ENCODE results near the gene FBXL13. TPM values are rescaled to one million over a fixed set of nuclear protein-coding genes. Genes with fewer than 3 reads are reported as not detected.
"Not testable (repeated sequence)": the region's sequence is repeated elsewhere in the genome, so short reads cannot be mapped to it uniquely, and the experiment has no call there.

Gene FBXL13
- total RNA-seq, 1 donor from 2014 or later: 0.36 TPM

DNA sequence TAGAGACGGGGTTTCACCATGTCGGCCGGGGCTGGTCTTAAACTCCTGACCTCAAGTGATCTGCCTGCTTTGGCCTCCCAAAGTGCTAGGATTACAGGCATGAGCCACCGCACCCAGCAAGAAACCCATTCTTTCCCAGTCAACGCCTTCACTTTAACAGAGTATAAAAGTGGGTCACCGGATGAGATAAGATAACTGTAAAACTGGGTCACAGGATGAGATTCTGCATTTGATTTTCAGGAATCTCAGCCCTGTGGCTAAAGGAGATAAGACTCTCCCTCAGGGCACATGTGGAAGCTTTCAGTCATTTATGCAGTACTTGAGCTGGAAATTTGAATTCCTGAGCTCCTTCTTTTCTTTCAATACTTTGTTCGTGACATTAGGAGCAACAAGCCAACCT is 91.0 kb downstream of the FBXL13 start:
- Histone ChIP-seq H3K4me1 (no peaks in the 10 kb centered on the region), H3K36me3 (no peaks in the 10 kb centered on the region), H3K9me3 (replicated peaks) (peaks cover 23% of the 10 kb centered on the region), H3K27me3 (ENCODE audit: low read depth) (no peaks in the 10 kb centered on the region), H3K4me3 (no peak overlapping the region), H3K27ac (replicated peaks) (no peak overlapping the region)
- intact Hi-C loops (cut with micrococcal nuclease): no loop called here
- TF ChIP-seq CTCF (IDR thresholded peaks at IDR 0.05; ENCODE audit: borderline replicate concordance): no peak
- no peak for DNase-seq

DNA sequence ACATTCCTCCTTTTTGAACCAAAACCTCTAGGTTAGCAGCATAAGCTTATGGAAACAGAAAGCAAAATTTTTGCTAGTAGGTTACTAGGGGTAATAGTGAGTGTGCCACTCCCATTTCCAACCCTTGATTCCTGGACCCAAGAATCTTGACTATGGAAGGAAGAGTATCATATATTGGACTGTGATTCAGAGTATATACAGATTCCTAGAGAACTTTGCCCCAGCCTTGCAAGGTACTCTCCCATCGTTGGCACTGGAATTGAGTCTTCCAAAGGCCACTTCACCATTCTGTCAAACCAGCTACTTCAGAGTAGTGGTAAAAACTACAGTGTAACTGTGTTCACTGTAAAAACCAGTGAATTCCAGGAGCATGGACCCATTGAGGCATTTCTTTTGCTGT is 92.4 kb downstream of the FBXL13 start:
- no peak for DNase-seq
- TF ChIP-seq CTCF (IDR thresholded peaks at IDR 0.05; ENCODE audit: borderline replicate concordance): no peak
- no peaks in the 10 kb centered on the region for H3K36me3 ChIP-seq
- H3K4me3 ChIP-seq: no peak overlapping the region
- H3K4me1 ChIP-seq: no peaks in the 10 kb centered on the region
- H3K27ac ChIP-seq (replicated peaks): no peak overlapping the region
- intact Hi-C loops (cut with micrococcal nuclease): no loop called here
- peaks cover 25% of the 10 kb centered on the region for H3K9me3 ChIP-seq (replicated peaks)
- H3K27me3 ChIP-seq (ENCODE audit: low read depth): no peaks in the 10 kb centered on the region

DNA sequence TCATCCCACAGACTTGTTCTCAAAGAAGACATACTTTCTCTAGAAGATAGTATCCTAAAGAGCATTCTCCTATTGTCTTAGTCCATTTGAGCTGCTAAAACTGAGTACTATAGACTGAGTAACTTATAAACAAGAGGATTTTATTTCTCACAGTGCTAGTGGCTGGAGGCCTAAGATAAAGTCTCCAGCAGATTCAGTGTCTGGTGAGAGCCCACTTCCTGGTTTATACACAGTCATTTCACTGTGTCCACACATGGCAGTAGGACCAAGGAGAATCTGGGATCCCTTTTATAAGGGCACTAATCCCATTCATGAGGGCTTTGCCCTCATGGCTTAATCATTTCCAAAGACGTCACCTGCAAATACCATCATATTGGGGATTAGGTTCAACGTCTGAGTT is 93.1 kb downstream of the FBXL13 start:
- H3K36me3 ChIP-seq: no peaks in the 10 kb centered on the region
- H3K4me3 ChIP-seq: no peak overlapping the region
- no peaks in the 10 kb centered on the region for H3K4me1 ChIP-seq
- DNase-seq: no peak
- no peak for TF ChIP-seq CTCF (IDR thresholded peaks at IDR 0.05; ENCODE audit: borderline replicate concordance)
- no peak overlapping the region for H3K27ac ChIP-seq (replicated peaks)
- peaks cover 25% of the 10 kb centered on the region for H3K9me3 ChIP-seq (replicated peaks)
- intact Hi-C loops (cut with micrococcal nuclease): no loop called here
- H3K27me3 ChIP-seq (ENCODE audit: low read depth): no peaks in the 10 kb centered on the region

GRCh38 chr7:102979670-102980069 is 94.9 kb downstream of the FBXL13 start:
- Histone ChIP-seq H3K9me3 (replicated peaks) (peaks cover 25% of the 10 kb centered on the region), H3K4me1 (no peaks in the 10 kb centered on the region), H3K4me3 (no peak overlapping the region), H3K27ac (replicated peaks) (no peak overlapping the region), H3K36me3 (no peaks in the 10 kb centered on the region), H3K27me3 (ENCODE audit: low read depth) (no peaks in the 10 kb centered on the region)
- TF ChIP-seq CTCF (IDR thresholded peaks at IDR 0.05; ENCODE audit: borderline replicate concordance): no peak
- no peak for DNase-seq
- intact Hi-C loops (cut with micrococcal nuclease): no loop called here

DNA sequence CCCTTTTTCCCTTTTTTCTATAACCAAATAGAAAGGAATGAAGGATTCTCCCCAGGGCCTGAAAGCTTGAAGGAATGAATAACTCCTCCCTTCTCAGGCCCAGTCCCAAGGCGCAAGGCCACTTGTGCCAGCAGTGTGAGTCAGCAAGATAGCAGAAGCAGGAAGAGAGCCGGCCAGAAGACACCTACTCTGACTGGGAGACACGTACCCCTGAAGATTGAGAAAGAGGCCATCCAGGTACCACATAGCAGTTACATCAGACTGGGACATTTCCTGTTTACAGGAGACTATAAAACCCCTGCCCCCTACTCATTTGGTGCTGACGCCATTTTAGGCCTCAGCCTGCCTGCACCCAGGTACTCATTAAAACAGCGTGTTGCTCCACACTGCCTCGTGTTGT is 96.3 kb downstream of the FBXL13 start:
- intact Hi-C loops (cut with micrococcal nuclease): no loop called here
- Histone ChIP-seq H3K4me3 (no peak overlapping the region), H3K4me1 (no peaks in the 10 kb centered on the region), H3K9me3 (replicated peaks) (peaks cover 25% of the 10 kb centered on the region), H3K27me3 (ENCODE audit: low read depth) (no peaks in the 10 kb centered on the region), H3K27ac (replicated peaks) (no peak overlapping the region), H3K36me3 (no peaks in the 10 kb centered on the region)
- TF ChIP-seq CTCF (IDR thresholded peaks at IDR 0.05; ENCODE audit: borderline replicate concordance): no peak
- DNase-seq: no peak

- peaks cover 25% of the 10 kb centered on the region for H3K9me3 ChIP-seq (replicated peaks)
- H3K27me3 ChIP-seq (ENCODE audit: low read depth); H3K36me3 ChIP-seq; H3K4me3 ChIP-seq; H3K27ac ChIP-seq (replicated peaks); intact Hi-C loops (cut with micrococcal nuclease); H3K4me1 ChIP-seq; DNase-seq: not testable (repeated sequence)
Measured at GRCh38 chr7:102977586-102977985, 97.0 kb downstream of the FBXL13 start.

All from left ventricle myocardium inferior (tissue), 1 donor.